Measurements from ENCODE around the gene CEP57. TPM values are rescaled to one million over a fixed set of nuclear protein-coding genes. Genes with fewer than 3 reads are reported as not detected.

Gene CEP57
- 52.6 and 53.7 TPM in 2 replicates for total RNA-seq

DNA sequence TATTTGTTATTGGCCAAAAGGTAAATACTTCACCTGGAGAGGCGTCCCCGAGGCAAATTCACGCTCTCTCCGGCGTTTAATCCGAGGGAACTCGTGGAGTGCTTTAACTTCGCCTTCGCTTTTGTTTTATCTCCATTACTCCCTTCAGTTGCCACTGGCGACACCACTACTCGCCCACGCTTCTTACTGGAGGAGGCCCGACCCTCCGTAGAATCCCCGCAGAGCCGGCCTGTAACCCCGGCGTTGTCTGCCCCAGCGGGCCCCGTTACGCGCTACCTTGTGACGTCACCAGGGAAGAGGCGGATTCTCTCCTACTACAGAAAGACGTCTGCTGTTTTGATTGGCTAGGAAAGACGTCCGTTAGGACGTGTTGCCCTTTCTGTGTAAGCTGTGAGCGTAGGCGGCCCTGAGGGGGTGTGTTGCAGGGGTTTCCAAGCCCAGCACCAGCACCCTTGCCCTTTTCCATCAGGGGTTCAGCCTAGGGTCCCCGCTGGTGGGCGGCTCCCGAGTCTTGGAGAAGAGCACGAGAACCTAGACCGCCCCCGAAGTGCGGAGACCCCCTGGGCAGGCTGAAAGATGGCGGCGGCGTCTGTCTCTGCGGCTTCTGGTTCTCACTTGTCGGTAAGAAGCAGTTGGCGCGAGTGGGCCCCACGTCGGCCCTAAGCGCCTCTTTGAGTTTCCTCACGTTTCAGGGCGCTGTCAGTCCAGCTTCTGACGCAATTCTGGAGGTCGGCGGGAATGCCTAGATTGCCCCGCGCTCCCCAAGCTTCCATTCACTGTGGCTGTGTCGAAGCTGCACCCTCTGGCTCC, at the start of gene CEP57:
Gene CEP57, plus strand, starts transcription at position 376 of the 810 bp plus-strand sequence. Its CDS starts 201 bp downstream, at position 577.
- Mint-ChIP-seq H3K27me3 (no peaks in the 10 kb centered on the region), H3K27ac (peak within 1 kb of the TSS; percentile 100), H3K4me3 (peak within 1 kb of the TSS; percentile 100), H3K4me1 (peaks cover 47% of the 10 kb centered on the region), H3K9me3 (no peaks in the 10 kb centered on the region), H3K36me3 (ENCODE audit: low read depth) (peaks cover 42% of the 10 kb centered on the region)
- TF ChIP-seq, protein P1, sequence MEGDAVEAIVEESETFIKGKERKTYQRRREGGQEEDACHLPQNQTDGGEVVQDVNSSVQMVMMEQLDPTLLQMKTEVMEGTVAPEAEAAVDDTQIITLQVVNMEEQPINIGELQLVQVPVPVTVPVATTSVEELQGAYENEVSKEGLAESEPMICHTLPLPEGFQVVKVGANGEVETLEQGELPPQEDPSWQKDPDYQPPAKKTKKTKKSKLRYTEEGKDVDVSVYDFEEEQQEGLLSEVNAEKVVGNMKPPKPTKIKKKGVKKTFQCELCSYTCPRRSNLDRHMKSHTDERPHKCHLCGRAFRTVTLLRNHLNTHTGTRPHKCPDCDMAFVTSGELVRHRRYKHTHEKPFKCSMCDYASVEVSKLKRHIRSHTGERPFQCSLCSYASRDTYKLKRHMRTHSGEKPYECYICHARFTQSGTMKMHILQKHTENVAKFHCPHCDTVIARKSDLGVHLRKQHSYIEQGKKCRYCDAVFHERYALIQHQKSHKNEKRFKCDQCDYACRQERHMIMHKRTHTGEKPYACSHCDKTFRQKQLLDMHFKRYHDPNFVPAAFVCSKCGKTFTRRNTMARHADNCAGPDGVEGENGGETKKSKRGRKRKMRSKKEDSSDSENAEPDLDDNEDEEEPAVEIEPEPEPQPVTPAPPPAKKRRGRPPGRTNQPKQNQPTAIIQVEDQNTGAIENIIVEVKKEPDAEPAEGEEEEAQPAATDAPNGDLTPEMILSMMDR (IDR thresholded peaks at IDR 0.05): no peak
- CTCF ChIA-PET: interaction anchor here (0.8 to 1.9 kb wide), 7 partner anchors 46 to 721 kb away, joined by 3 to 7 read pairs (median 3); partner anchors contain the start of gene ENDOD1
- ATAC-seq (ENCODE audit: low read depth): peak; percentile 64
- intact Hi-C loops (cut with micrococcal nuclease): loop anchor here (1.0 to 5.0 kb wide), 8 partner anchors 75 to 1297 kb away; partner anchors contain the start of genes ANKRD49, CCDC82, CWC15 and KDM4D
- POLR2A ChIA-PET: interaction anchor here (0.5 to 3.8 kb wide), 37 partner anchors 11 to 1296 kb away, joined by 3 to 41 read pairs (median 5); partner anchors contain the start of genes CCDC82, CWC15, ENDOD1 and JRKL
- peak; percentile 84 for DNase-seq

DNA sequence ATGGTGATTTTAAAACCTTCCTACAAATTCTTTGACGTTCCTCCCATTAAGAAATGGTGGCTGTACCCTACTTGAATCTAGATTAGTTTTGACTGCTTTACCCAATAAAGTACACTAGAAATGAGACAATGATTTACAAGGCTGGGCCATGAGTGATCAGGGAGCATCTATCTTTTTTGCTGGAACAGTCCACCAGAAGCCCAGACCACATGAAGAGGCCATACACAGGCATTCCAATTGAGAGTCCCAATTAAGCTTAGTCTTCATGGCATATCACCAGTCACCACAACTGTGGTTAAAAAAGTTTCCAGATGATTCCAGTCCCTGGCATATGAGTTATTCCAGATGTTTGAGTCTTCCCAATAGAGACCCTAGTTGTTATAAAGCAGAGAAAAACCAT, 40.2 kb upstream of the CEP57 start:
- intact Hi-C loops (cut with micrococcal nuclease): no loop called here
- ATAC-seq (ENCODE audit: low read depth) (no peak), DNase-seq (no peak)
- CTCF ChIA-PET: no interaction called here
- Mint-ChIP-seq H3K27ac (no peak overlapping the region), H3K4me3 (no peak overlapping the region), H3K9me3 (no peaks in the 10 kb centered on the region), H3K4me1 (peaks cover 4% of the 10 kb centered on the region), H3K27me3 (no peaks in the 10 kb centered on the region), H3K36me3 (ENCODE audit: low read depth) (no peaks in the 10 kb centered on the region)
- TF ChIP-seq, protein P1 (IDR thresholded peaks at IDR 0.05): no peak
- POLR2A ChIA-PET: no interaction called here

GRCh38 chr11:95751515-95751914, 38.8 kb upstream of the CEP57 start:
- intact Hi-C loops (cut with micrococcal nuclease): no loop called here
- ChIA-PET POLR2A (interaction anchor here (1.4 kb wide), 1 partner anchor 519 kb away, joined by 3 read pairs; no protein-coding TSS in a partner anchor), CTCF (no interaction called here)
- ATAC-seq (ENCODE audit: low read depth): no peak
- DNase-seq: no peak
- Mint-ChIP-seq H3K4me3 (no peak overlapping the region), H3K27me3 (no peaks in the 10 kb centered on the region), H3K36me3 (ENCODE audit: low read depth) (no peaks in the 10 kb centered on the region), H3K9me3 (no peaks in the 10 kb centered on the region), H3K4me1 (peaks cover 4% of the 10 kb centered on the region), H3K27ac (no peak overlapping the region)
- TF ChIP-seq, protein P1 (IDR thresholded peaks at IDR 0.05): no peak

DNA sequence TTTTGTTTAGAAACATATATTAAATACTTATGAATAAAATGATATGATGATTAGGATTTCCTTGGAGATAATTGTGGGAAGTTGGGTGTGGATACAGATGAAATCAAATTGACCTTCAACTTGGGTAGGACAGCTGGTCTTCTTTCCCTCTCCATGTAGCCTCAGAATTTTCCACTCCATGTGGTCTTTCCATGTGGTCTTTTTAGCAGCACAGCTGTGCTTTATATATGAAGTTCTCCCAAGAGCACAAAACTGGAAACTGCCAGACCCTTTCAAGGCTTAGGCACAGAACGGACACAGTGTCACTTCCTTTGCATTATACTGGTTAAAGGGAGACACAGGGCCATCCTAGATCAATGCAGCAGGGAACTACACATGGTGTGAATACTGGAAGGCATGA, 29.4 kb upstream of the CEP57 start:
- TF ChIP-seq, protein P1 (IDR thresholded peaks at IDR 0.05): no peak
- no peak for DNase-seq
- Mint-ChIP-seq H3K36me3 (ENCODE audit: low read depth) (no peaks in the 10 kb centered on the region), H3K4me1 (peaks cover 18% of the 10 kb centered on the region), H3K4me3 (no peak overlapping the region), H3K9me3 (no peaks in the 10 kb centered on the region), H3K27me3 (no peaks in the 10 kb centered on the region), H3K27ac (no peak overlapping the region)
- ATAC-seq (ENCODE audit: low read depth): no peak
- intact Hi-C loops (cut with micrococcal nuclease): loop anchor here (2.0 to 10.0 kb wide), 3 partner anchors 14 to 464 kb away; no protein-coding TSS in a partner anchor
- ChIA-PET POLR2A (interaction anchor here (0.7 to 2.3 kb wide), 5 partner anchors 9 to 694 kb away, joined by 3 to 9 read pairs (median 3); partner anchors contain the start of gene SRSF8), CTCF (interaction anchor here (0.7 to 10.0 kb wide), 5 partner anchors 49 to 692 kb away, joined by 3 to 167 read pairs (median 3); no protein-coding TSS in a partner anchor)

DNA sequence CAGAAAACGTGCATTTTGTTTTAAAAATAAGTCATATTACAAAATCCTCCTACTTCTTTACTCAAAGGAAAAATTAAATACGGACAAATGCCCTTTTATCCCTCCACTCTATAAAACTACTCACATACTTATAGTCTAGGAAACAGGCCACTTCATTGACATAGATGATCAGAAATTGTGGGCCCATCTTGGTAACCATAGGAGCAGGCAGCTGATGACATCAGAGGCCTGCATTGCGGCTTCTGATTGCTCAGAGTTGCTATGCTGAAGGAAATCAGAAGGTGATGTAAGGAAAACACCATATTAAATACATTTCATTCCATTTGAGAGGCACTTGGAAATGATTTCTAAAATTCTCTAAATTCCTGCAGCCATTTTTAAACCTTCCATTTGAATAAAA, 27.8 kb upstream of the CEP57 start:
- intact Hi-C loops (cut with micrococcal nuclease): loop anchor here (5.0 to 10.0 kb wide), 2 partner anchors 388 to 465 kb away; no protein-coding TSS in a partner anchor
- CTCF ChIA-PET: interaction anchor here (1.8 to 10.0 kb wide), 5 partner anchors 47 to 608 kb away, joined by 4 to 167 read pairs (median 18); partner anchors contain the start of gene SESN3

More for the DNA sequence above, 27.8 kb upstream of the CEP57 start:
- no peaks in the 10 kb centered on the region for H3K36me3 Mint-ChIP-seq (ENCODE audit: low read depth)
- ATAC-seq (ENCODE audit: low read depth) (no peak), DNase-seq (no peak)
- no peak overlapping the region for H3K4me3 Mint-ChIP-seq
- H3K9me3 Mint-ChIP-seq: no peaks in the 10 kb centered on the region
- TF ChIP-seq, protein P1 (IDR thresholded peaks at IDR 0.05): no peak
- no peak overlapping the region for H3K27ac Mint-ChIP-seq
- POLR2A ChIA-PET: interaction anchor here (0.5 to 2.3 kb wide), 3 partner anchors 47 to 483 kb away, joined by 3 to 9 read pairs (median 4); no protein-coding TSS in a partner anchor
- no peaks in the 10 kb centered on the region for H3K27me3 Mint-ChIP-seq
- peaks cover 23% of the 10 kb centered on the region for H3K4me1 Mint-ChIP-seq
